NCI-H748 treated with DMSO at 0.1 percent for 48 hours (cell line): ENCODE data around the gene HBG1.

Experiments used
- DNase-seq: peaks from one replicate; lab custom pipeline; 2025; lab: John Stamatoyannopoulos, UW

The HBG1 gene

DNA sequence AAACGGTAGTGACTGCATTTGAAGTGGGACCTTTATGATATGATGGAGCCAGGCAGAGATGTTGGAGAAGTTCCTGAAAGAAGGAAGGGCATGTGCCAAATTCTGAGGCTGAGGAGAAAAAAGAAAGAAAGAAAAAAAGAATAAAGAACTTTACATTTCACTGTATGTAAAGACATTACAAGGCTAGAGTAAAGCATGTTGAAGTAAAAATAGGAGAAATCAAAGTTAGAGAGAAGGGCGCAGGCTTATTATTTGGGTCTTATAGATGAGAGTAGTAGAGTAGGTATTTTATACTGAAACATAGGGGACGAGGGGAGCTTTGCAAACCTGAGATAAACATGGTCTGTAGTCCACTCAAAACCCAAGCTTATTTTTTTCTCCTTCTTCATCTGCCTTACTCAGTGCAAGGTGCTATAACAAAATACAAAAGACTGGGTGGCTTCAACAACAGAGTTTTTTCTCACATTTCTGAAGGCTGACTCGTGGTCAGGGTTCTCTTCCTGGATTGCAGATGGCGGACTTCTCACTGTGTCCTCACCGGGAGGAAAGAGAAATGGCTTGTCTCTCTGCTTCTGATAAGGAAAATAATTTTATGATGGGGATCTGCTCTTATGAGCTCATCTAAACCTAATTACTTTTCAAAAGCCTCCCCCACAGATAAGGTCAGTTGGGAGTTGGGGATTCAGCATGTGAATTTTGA lies 2.7 kb downstream of the HBG1 start:
- DNase-seq = no peak

DNA sequence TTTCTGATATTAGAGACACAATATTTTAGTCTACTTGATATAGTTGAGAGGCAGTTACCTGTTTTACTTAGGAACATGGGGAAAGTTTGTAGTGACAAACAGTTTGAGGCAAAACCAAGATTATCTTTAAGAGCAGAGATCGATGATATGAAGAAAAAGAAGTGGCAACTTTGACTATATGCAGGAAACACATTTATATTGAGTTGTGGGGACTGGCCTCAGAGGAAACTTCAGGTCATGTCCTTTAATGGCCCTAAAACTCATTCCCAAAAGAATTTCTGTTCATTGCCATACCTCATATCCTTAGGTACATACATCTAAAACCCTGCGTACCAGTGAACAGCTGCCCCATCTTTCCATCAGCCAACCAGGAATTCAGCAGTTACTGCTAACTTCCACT lies 4.5 kb downstream of the HBG1 start:
- no peak for DNase-seq

GRCh38 chr11:5243816-5244180 lies 5.9 kb downstream of the HBG1 start:
- DNase-seq = no peak

- DNase-seq = no peak
These were observed 6.5 kb downstream of the HBG1 start for GRCh38 chr11:5242933-5243815.

GRCh38 chr11:5242208-5242607 lies 7.4 kb downstream of the HBG1 start:
- DNase-seq = no peak

GRCh38 chr11:5241458-5241857 lies 8.2 kb downstream of the HBG1 start:
- DNase-seq = no peak

GRCh38 chr11:5240458-5240857 lies 9.2 kb downstream of the HBG1 start:
- DNase-seq = no peak

DNA sequence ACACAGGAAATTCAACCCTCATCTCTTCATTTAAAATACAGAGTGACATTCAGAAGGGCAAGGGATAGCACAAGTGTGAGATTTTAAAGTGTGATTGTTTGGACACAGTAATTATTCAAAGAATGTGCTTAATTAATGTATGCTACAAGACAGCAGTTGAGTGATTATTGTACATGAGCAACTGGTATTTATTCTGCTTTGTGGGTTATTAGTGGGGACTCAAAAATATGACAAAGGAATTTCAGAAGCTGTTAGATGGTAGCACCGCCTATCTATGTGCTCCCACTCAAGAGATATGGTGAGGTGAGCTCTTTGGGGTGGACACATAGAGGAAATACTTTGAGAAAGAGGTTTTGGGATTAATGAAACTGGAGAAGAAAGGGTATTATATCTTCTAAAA lies 9.6 kb downstream of the HBG1 start:
- DNase-seq = no peak

DNA sequence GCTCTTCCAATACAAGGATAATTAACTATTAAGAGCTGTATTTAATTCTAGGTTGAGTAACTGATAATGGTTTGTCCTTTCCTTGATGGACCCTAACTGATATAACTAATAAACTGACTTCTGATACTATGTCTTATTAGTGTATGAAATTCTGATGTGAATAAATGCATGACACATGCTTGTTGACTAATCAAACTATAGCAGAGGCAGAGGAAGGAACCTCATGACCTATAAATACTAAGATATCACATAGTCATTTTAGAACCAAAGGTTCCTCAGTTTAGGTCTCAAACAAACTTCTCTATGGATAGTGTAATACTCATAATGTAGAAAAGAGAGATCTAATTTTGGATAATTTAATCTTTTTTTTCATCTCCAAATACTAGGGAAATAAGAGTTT lies 10.6 kb downstream of the HBG1 start:
- no peak for DNase-seq

GRCh38 chr11:5238486-5238885 lies 11.2 kb downstream of the HBG1 start:
- no peak for DNase-seq

GRCh38 chr11:5237420-5237819 lies 12.2 kb downstream of the HBG1 start:
- no peak for DNase-seq

GRCh38 chr11:5235364-5236095 lies 14.1 kb downstream of the HBG1 start:
- DNase-seq = no peak

DNA sequence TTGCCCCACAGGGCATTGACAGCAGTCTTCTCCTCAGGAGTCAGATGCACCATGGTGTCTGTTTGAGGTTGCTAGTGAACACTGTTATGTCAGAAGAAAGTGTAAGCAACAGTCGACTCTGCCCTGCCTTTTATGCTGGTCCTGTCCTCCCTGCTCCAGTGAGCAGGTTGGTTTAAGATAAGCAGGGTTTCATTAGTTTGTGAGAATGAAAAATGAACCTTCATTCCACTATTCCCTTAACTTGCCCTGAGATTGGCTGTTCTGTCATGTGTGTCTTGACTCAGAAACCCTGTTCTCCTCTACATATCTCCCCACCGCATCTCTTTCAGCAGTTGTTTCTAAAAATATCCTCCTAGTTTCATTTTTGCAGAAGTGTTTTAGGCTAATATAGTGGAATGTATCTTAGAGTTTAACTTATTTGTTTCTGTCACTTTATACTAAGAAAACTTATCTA lies 15.2 kb downstream of the HBG1 start, which contains the start of gene HBD:
Gene HBD, minus strand, starts transcription at position 103 of the 454 bp plus-strand sequence. Its CDS starts 50 bp downstream, at position 53.
- DNase-seq = no peak

- DNase-seq = no peak
These were observed 16.4 kb downstream of the HBG1 start for GRCh38 chr11:5233307-5233706.

DNA sequence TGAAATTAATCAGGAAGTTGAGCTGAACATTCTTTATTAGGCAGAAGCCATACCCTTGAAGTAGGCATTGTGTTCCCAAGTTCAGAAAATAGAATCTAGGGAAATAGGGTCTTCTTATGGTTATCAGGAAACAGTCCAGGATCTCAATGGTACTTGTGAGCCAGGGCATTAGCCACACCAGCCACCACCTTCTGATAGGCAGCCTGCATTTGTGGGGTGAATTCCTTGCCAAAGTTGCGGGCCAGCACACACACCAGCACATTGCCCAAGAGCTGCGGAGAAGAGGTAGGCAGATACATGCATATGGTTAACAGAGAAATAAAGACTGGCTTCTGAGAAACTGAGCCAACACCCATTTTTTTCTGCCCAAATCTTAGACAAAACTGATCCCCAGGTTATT lies 16.8 kb downstream of the HBG1 start:
- DNase-seq = no peak

GRCh38 chr11:5232176-5232575 lies 17.5 kb downstream of the HBG1 start:
- DNase-seq = no peak

DNA sequence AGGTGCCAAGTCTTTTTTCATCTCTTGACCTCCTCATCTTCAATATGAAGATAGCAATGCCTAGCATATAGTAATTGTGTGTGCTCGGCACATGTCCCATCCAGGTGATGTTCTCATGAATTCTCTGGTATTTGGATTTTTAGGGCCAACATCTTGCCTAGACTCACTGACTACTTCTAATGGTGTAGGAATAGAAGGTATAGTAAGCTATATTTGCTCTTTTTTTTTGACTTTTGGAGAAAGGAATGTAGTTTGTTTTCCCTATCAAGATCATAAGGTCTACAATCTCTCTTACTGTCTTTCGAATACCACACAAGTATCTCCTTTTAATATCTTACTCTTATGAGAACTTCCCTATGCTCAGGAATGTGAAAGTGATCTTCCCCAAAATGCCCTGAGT lies 18.5 kb downstream of the HBG1 start:
- no peak for DNase-seq

DNA sequence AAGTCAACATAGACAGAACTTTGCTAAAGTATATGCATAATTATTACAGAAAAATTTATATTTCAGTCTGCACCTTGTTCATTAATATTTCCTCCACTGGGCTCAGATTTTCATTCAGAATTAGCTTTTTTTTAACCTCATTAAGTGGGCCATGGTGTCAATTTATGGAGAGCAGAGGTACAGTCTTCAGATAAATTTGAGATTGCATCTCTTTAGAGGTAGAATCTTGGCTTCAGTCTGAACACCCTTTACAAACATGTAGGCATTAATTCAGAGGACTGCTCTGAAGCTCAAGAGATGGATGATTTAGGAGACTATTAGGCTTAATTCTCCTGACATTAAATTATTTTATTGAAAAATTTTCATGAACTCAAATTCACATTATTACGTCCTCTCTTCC lies 19.4 kb downstream of the HBG1 start:
- DNase-seq = no peak

- DNase-seq = no peak
These were observed 19.9 kb downstream of the HBG1 start for GRCh38 chr11:5229796-5230195.

GRCh38 chr11:5229356-5229755 lies 20.3 kb downstream of the HBG1 start:
- no peak for DNase-seq

DNA sequence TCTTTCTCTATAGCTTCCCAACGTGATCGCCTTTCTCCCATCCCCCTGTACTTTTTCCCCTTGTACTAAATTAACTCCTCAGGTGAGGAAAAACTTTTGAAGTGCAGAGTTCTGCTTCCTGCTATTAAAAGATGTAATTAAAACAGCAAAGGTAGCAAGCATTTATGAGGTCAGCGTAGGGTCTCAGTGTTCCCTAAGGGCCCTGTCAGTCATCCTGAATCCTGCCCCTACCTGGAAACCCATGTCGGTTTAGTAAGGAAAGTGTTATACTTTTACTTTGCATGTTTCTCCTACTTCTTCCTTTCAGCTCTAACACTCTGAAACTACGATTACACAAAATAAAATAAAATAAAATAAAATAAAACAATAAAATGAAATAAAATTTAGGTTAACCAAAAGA lies 21.5 kb downstream of the HBG1 start:
- no peak for DNase-seq

DNA sequence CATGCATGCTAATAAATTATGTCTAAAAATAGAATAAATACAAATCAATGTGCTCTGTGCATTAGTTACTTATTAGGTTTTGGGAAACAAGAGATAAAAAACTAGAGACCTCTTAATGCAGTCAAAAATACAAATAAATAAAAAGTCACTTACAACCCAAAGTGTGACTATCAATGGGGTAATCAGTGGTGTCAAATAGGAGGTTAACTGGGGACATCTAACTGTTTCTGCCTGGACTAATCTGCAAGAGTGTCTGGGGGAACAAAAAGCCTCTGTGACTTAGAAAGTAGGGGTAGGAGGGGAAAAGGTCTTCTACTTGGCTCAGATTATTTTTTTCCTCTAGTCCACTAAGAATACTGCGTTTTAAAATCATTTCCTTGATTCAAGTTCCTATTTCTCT lies 22.0 kb downstream of the HBG1 start:
- DNase-seq = no peak
